HUDEP-2 (cell line): ENCODE results near the gene CACNA2D2.
A peak's percentile ranks its signal among the peaks of the same experiment; 100 is the strongest.

Experiments used
- DNase-seq, 76 experiments: peaks; one replicate each; lab custom pipeline; 2025; ENCODE audit not compliant: unreplicated experiment in 76 of 76; lab: John Stamatoyannopoulos, UW

The CACNA2D2 gene

GRCh38 chr3:50408443-50408944, 94.9 kb downstream of the CACNA2D2 start:
- no peak for DNase-seq

- DNase-seq, result no peak
Measured at GRCh38 chr3:50406487-50406886, 96.9 kb downstream of the CACNA2D2 start.

GRCh38 chr3:50405249-50405648, 98.2 kb downstream of the CACNA2D2 start:
- peak in 28 of 76 experiments; percentile 2 to 55 (median 21) for DNase-seq

- DNase-seq, result peak in 10 of 76 experiments; percentile 8 to 24 (median 14)
Measured at GRCh38 chr3:50401978-50402595, 101.3 kb downstream of the CACNA2D2 start.

GRCh38 chr3:50396502-50396901, 106.9 kb downstream of the CACNA2D2 start:
- DNase-seq, result no peak

- no peak for DNase-seq
Measured at GRCh38 chr3:50395070-50395860, 108.2 kb downstream of the CACNA2D2 start.

- peak in 3 of 76 experiments; percentile 15 to 22 (median 20) for DNase-seq
Measured at GRCh38 chr3:50393061-50393460, 110.4 kb downstream of the CACNA2D2 start.

GRCh38 chr3:50392101-50392715, 111.2 kb downstream of the CACNA2D2 start:
- DNase-seq, result peak in 20 of 76 experiments; percentile 5 to 46 (median 32)

- peak in 75 of 76 experiments; percentile 60 to 96 (median 89) for DNase-seq
Measured at GRCh38 chr3:50390508-50391224, 112.8 kb downstream of the CACNA2D2 start.

- peak in 2 of 76 experiments; percentile 32 to 39 for DNase-seq
Measured at GRCh38 chr3:50389414-50389767, 114.0 kb downstream of the CACNA2D2 start.

- DNase-seq, result no peak
Measured at GRCh38 chr3:50388720-50389413, 114.6 kb downstream of the CACNA2D2 start.

GRCh38 chr3:50388016-50388719, 115.3 kb downstream of the CACNA2D2 start:
- peak in 26 of 76 experiments; percentile 6 to 61 (median 24) for DNase-seq

GRCh38 chr3:50385754-50386153, 117.7 kb downstream of the CACNA2D2 start:
- DNase-seq, result peak in 11 of 76 experiments; percentile 12 to 50 (median 28)

- no peak for DNase-seq
Measured at GRCh38 chr3:50383750-50384149, 119.7 kb downstream of the CACNA2D2 start.

GRCh38 chr3:50382722-50383121, 120.7 kb downstream of the CACNA2D2 start:
- DNase-seq, result no peak

GRCh38 chr3:50381383-50381782, 122.1 kb downstream of the CACNA2D2 start:
- DNase-seq, result no peak

- DNase-seq, result no peak
Measured at GRCh38 chr3:50380405-50381085, 122.9 kb downstream of the CACNA2D2 start.

GRCh38 chr3:50378757-50379156, 124.7 kb downstream of the CACNA2D2 start:
- no peak for DNase-seq

GRCh38 chr3:50378024-50378423, 125.4 kb downstream of the CACNA2D2 start:
- DNase-seq, result no peak
